Measurements from ENCODE around the gene ATRAID.

- no peak for TF ChIP-seq POLR2AphosphoS5 (IDR thresholded peaks at IDR 0.05; ENCODE audit: low read depth, low read length)
- TF ChIP-seq POLR2A (IDR thresholded peaks at IDR 0.05; ENCODE audit: low read depth, low read length): no peak
- TF ChIP-seq TAF1 (IDR thresholded peaks at IDR 0.05; ENCODE audit: low read depth, low read length): no peak
- no peak for TF ChIP-seq POU2F2 (IDR thresholded peaks at IDR 0.05; ENCODE audit: low read depth, low read length)
- TF ChIP-seq SPI1 (IDR thresholded peaks at IDR 0.05; ENCODE audit: low read depth, low read length): no peak
- TF ChIP-seq PAX5 (IDR thresholded peaks at IDR 0.05; ENCODE audit: insufficient read depth, low read length, severe bottlenecking): no peak
Measured at GRCh38 chr2:27162151-27163121, 49.4 kb upstream of the ATRAID start.

Data from GM12891 (cell line).